Endothelial cell (in vitro differentiated cells): ENCODE data around the gene FGA. TPM values are rescaled to one million over a fixed set of nuclear protein-coding genes. Genes with fewer than 3 reads are reported as not detected.

Source experiments
- DNase-seq: peaks from one replicate; pipeline ENCODE4 v3.0.0; 2021; ENCODE audit warnings: low spot score
- H3K27ac Mint-ChIP-seq: one replicate; pipeline ENCODE4 v1.8.0; 2021; ENCODE audit warnings: mixed read lengths, inconsistent platforms; ENCODE audit not compliant: unreplicated experiment
- H3K27me3 Mint-ChIP-seq: one replicate; pipeline ENCODE4 v1.8.0; 2021; ENCODE audit warnings: mild to moderate bottlenecking, moderate library complexity, mixed read lengths, inconsistent platforms; ENCODE audit not compliant: unreplicated experiment
- H3K36me3 Mint-ChIP-seq: one replicate; pipeline ENCODE4 v1.8.0; 2021; ENCODE audit warnings: mild to moderate bottlenecking, low read depth, mixed read lengths, inconsistent platforms; ENCODE audit not compliant: unreplicated experiment
- H3K4me1 Mint-ChIP-seq: one replicate; pipeline ENCODE4 v1.8.0; 2021; ENCODE audit warnings: mild to moderate bottlenecking, mixed read lengths, inconsistent platforms; ENCODE audit not compliant: unreplicated experiment
- H3K4me3 Mint-ChIP-seq: one replicate; pipeline ENCODE4 v1.8.0; 2021; ENCODE audit warnings: mild to moderate bottlenecking, mixed read lengths, inconsistent platforms; ENCODE audit not compliant: unreplicated experiment
- H3K9me3 Mint-ChIP-seq: one replicate; pipeline ENCODE4 v1.8.0; 2021; ENCODE audit warnings: mixed read lengths, inconsistent platforms; ENCODE audit not compliant: unreplicated experiment
- total RNA-seq: library from RNA; stranded (reverse); fragmentation: NEBNext Ultra II Directional; extraction: Animal tissue kit (Norgen Biotek cat#: 25700); gene quantifications from one replicate; pipeline ENCODE4 v1.2.1, GENCODE V29; 2021; ENCODE audit not compliant: unreplicated experiment
- TF ChIP-seq, protein P1 (sequence below): fragments of 200-600 bp; sonication (generic); IDR thresholded peaks from one replicate; pipeline ENCODE4 v1.5.0; 2021; ENCODE audit warnings: antibody characterized with exemption; ENCODE audit not compliant: unreplicated experiment

FGA gene
- total RNA-seq, 1 donor from 2014 or later = not detected

DNA sequence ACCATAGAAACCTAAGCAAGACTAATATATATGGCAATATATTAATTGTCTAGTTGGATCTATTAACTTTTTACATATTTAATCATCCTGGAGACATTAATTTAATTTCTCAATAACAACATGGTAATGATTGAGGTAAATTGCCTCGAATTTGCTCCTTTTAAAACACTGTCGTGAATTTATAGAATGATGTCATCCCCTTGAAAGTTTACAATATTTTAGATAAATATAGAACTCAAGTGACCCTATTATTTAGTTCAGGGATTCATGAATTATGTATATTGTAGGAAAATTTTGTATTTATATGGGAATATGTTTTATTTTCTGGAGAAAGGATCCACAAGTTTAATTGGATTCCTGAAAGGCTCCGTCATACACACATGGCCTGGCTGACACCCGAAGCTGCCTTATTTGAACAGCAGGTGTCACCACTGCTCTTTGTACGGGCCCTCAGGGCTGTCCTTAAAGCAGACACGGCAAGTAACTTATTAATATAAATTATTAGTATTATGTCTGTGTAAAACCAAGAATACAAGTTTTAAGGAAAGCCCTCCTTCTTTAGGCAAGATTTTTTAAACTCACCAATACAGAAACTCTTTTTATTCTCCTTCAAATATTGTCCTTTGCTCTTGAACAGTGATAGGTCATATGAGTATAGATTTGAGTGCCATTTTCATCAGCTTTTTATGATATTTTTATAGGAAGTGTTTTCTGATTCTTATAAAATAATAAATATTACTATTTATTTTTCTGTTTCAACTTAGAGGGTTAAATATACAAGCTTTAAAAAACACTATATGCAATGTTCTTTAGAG is 38.5 kb downstream of the FGA start:
- DNase-seq = peak; percentile 70
- TF ChIP-seq, protein P1, sequence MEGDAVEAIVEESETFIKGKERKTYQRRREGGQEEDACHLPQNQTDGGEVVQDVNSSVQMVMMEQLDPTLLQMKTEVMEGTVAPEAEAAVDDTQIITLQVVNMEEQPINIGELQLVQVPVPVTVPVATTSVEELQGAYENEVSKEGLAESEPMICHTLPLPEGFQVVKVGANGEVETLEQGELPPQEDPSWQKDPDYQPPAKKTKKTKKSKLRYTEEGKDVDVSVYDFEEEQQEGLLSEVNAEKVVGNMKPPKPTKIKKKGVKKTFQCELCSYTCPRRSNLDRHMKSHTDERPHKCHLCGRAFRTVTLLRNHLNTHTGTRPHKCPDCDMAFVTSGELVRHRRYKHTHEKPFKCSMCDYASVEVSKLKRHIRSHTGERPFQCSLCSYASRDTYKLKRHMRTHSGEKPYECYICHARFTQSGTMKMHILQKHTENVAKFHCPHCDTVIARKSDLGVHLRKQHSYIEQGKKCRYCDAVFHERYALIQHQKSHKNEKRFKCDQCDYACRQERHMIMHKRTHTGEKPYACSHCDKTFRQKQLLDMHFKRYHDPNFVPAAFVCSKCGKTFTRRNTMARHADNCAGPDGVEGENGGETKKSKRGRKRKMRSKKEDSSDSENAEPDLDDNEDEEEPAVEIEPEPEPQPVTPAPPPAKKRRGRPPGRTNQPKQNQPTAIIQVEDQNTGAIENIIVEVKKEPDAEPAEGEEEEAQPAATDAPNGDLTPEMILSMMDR = peak; percentile 52
- H3K4me3 Mint-ChIP-seq = no peak overlapping the region
- peaks cover 16% of the 10 kb centered on the region for H3K4me1 Mint-ChIP-seq
- H3K9me3 Mint-ChIP-seq = no peaks in the 10 kb centered on the region
- H3K36me3 Mint-ChIP-seq = no peaks in the 10 kb centered on the region
- H3K27me3 Mint-ChIP-seq = peaks cover 2% of the 10 kb centered on the region
- no peak overlapping the region for H3K27ac Mint-ChIP-seq

DNA sequence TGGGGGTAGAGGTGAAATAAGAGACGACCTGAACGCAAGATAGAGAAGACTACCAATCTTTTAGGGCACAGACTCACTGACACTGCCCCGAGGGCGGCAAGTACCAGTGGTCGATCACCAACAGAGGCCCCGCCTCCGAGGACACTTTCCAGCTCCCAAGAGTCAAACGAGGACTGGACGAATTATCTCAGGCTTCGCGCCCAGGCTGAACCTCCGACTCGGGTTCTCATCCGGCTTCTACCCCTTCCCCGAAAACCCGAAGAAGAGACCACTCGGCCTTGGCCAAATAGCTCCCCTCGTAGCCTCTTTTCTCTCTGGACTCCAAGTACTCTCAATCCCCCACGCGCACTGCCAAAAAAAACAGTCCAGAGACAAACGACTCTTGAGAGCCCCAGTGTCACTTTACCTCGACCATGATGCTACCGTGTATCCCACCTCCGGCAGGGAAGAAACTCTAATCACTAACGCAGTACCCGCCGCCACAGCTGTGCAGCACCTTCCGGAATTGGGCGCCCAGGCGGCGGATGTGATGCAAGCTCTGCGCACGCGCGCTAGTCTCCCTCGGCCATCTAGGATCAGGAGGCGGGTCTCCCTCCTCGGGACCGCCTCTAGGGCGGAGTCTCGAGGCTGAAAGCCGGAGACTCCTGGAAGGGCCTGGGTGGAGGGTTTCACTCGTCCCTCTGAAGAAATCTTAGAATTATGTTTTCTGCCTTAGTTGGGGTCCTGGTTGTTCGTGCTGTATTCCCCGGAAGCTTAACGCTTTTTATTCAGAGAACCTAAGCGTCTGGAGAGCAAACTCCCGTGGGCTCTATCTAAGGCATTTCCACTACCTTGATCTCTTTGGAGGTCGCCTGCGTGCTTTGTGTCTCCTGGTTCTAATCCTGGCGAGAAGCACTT is 40.4 kb downstream of the FGA start, which contains the start of gene PLRG1:
TSS of gene PLRG1 (minus strand) at position 507 of the 897 bp plus-strand sequence. CDS start at position 415, 92 bp downstream.
- peak; percentile 97 for DNase-seq
- Mint-ChIP-seq H3K36me3 (no peaks in the 10 kb centered on the region), H3K4me1 (peaks cover 16% of the 10 kb centered on the region), H3K9me3 (no peaks in the 10 kb centered on the region), H3K27me3 (peaks cover 2% of the 10 kb centered on the region), H3K27ac (peak within 1 kb of the TSS; percentile 88), H3K4me3 (peak within 1 kb of the TSS; percentile 96)
- TF ChIP-seq, protein P1 = no peak

DNA sequence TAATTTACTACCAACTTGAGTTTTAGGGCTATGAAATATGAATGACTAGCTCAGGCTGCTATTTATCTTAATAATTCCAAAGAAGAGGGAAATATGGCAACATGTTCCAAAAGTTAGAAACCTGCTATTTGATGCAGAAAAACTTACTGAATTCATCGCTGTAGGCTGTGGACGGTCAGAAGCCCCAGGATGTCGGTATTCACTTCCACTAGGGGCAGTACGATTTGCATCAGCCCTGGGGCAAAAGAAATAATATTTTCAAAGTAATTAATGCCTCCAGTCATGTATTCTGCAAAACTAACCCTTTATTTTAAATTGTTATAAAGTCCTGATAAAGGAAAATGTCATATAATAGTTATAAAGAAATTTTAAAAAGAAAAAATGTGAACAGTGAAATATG is 44.9 kb downstream of the FGA start:
- H3K36me3 Mint-ChIP-seq = peaks cover 14% of the 10 kb centered on the region
- peaks cover 2% of the 10 kb centered on the region for H3K27me3 Mint-ChIP-seq
- no peaks in the 10 kb centered on the region for H3K9me3 Mint-ChIP-seq
- TF ChIP-seq, protein P1 = no peak
- H3K4me1 Mint-ChIP-seq = peaks cover 16% of the 10 kb centered on the region
- no peak overlapping the region for H3K4me3 Mint-ChIP-seq
- no peak overlapping the region for H3K27ac Mint-ChIP-seq
- DNase-seq = no peak

DNA sequence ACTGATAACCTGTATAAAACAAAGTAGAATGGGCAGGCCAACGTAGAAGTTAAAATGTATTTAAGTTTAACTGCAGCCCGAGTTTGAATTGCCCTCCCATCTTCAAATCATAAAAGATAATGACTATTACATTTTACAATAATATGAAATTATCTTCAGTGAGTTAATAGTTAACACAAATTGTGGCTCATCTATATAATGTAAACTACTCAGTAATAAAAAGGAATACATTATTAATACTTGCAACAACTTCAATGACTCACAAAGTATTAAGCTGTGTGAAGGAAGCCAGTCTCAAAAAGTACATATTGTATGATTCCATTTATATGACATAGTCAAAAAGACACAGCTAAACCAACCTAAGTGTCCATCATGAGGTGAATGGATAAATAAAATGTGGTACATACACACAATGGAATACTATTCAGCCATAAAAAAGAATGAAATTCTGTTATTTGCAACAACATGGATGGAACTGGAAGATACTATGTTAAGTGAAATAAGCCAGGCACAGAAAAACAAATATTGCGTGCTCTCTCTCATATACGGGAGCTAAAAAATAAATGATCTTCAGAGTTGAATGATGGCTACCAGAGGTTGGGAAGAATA is 48.2 kb downstream of the FGA start:
- peaks cover 1% of the 10 kb centered on the region for H3K27me3 Mint-ChIP-seq
- no peak overlapping the region for H3K27ac Mint-ChIP-seq
- H3K4me3 Mint-ChIP-seq = peak overlapping the region; percentile 49
- no peaks in the 10 kb centered on the region for H3K9me3 Mint-ChIP-seq
- no peak for DNase-seq
- TF ChIP-seq, protein P1 = no peak
- peaks cover 23% of the 10 kb centered on the region for H3K36me3 Mint-ChIP-seq
- H3K4me1 Mint-ChIP-seq = peaks cover 3% of the 10 kb centered on the region

Other genes with a start within 250 kb of the FGA start
- not detected for gene DCHS2, start 98.9 kb downstream of the FGA start, total RNA-seq
- 70.6 TPM for gene PLRG1, start 40.3 kb downstream of the FGA start, total RNA-seq
- not detected for gene FGB, start 27.7 kb downstream of the FGA start, total RNA-seq
- not detected for gene FGG, start 21.9 kb upstream of the FGA start, total RNA-seq
- 0.64 TPM for gene LRAT, start 153.3 kb upstream of the FGA start, total RNA-seq
- gene RBM46, start 190.5 kb upstream of the FGA start, total RNA-seq = not detected